ENCODE results near the gene FBXL2. TPM values are rescaled to one million over a fixed set of nuclear protein-coding genes. Genes with fewer than 3 reads are reported as not detected.

Gene FBXL2
- total RNA-seq, 1 donor from 2014 or later = 23.3 TPM

GRCh38 chr3:33360136-33360825, 83.0 kb downstream of the FBXL2 start:
- Mint-ChIP-seq H3K27me3 (ENCODE audit: low read depth, unreplicated experiment) (no peaks in the 10 kb centered on the region), H3K36me3 (ENCODE audit: low read depth, unreplicated experiment) (peaks cover 3% of the 10 kb centered on the region), H3K27ac (ENCODE audit: unreplicated experiment) (no peak overlapping the region), H3K4me1 (ENCODE audit: low read depth, unreplicated experiment) (peaks cover 19% of the 10 kb centered on the region), H3K4me3 (ENCODE audit: unreplicated experiment) (no peak overlapping the region), H3K9me3 (ENCODE audit: unreplicated experiment) (no peaks in the 10 kb centered on the region)
- Histone ChIP-seq H3K4me2 (ENCODE audit: low read length) (peak overlapping the region; percentile 79), H3K27ac (ENCODE audit: low read depth, low read length) (peak overlapping the region; percentile 92), H3K4me1 (ENCODE audit: insufficient read depth, low read length) (peaks cover 19% of the 10 kb centered on the region), H3K9ac (ENCODE audit: low read length) (peak overlapping the region; percentile 69), H3K79me2 (ENCODE audit: insufficient read depth, low read length) (no peaks in the 10 kb centered on the region), H2AFZ (ENCODE audit: low read depth, low read length) (no peak overlapping the region), H3K4me3 (ENCODE audit: insufficient read depth, low read depth, low read length) (peak overlapping the region; percentile 18), H3K36me3 (ENCODE audit: insufficient read depth, low read length) (no peaks in the 10 kb centered on the region), H3K27me3 (ENCODE audit: insufficient read depth, low read length) (no peaks in the 10 kb centered on the region), H4K20me1 (ENCODE audit: insufficient read depth, low read length) (peaks cover 8% of the 10 kb centered on the region), H3K9me3 (ENCODE audit: insufficient read depth, low read depth, low read length) (no peaks in the 10 kb centered on the region)
- DNase-seq (ENCODE audit: low read depth) (peak; percentile 88), FAIRE-seq (peak; percentile 5)
- TF ChIP-seq EZH2 (IDR thresholded peaks at IDR 0.05; ENCODE audit: insufficient read depth, low read length) = no peak
- no peak for TF ChIP-seq CTCF (IDR thresholded peaks at IDR 0.05; ENCODE audit: insufficient read depth, low read depth, low read length)

DNA sequence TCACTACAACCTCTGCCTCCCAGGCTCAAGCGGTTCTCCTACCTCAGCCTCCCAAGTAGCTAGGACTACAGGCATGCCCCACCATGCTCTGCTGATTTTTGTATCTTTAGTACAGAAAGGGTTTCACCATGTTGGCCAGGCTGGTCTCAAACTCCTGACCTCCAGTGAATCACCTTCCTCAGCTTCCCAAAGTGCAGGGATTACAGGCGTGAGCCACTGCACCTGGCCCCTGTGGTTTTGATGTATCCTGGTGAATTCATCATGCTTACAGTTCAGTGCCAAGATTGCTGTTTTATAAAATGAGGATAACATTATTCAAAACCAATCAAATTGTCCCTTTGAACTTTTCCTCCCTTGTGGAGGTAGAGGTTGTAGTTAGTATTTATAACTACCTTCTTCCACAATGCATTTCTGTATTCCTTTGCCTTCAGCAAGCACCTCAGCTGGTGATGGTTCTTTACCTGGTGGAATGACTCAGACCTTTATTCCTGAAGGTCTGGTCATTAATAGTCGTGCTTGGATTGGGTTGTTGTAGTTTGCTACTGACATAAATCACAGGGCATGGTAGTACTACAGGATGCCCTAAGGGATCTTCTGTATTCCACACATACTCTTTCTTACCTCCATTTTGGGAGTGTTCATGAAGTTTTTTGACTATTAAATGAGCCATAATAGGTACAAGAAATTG, 86.0 kb downstream of the FBXL2 start:
- Histone ChIP-seq H2AFZ (ENCODE audit: low read depth, low read length) (no peak overlapping the region), H3K9me3 (ENCODE audit: insufficient read depth, low read depth, low read length) (no peaks in the 10 kb centered on the region), H3K9ac (ENCODE audit: low read length) (no peak overlapping the region), H3K27ac (ENCODE audit: low read depth, low read length) (no peak overlapping the region), H4K20me1 (ENCODE audit: insufficient read depth, low read length) (peaks cover 5% of the 10 kb centered on the region), H3K27me3 (ENCODE audit: insufficient read depth, low read length) (no peaks in the 10 kb centered on the region), H3K79me2 (ENCODE audit: insufficient read depth, low read length) (no peaks in the 10 kb centered on the region), H3K4me3 (ENCODE audit: insufficient read depth, low read depth, low read length) (no peak overlapping the region), H3K4me2 (ENCODE audit: low read length) (no peak overlapping the region), H3K36me3 (ENCODE audit: insufficient read depth, low read length) (no peaks in the 10 kb centered on the region), H3K4me1 (ENCODE audit: insufficient read depth, low read length) (peaks cover 15% of the 10 kb centered on the region)
- no peak overlapping the region for H3K27ac Mint-ChIP-seq (ENCODE audit: unreplicated experiment)
- no peak for FAIRE-seq
- DNase-seq (ENCODE audit: low read depth) = peak; percentile 25
- no peak for TF ChIP-seq CTCF (IDR thresholded peaks at IDR 0.05; ENCODE audit: insufficient read depth, low read depth, low read length)
- no peak for TF ChIP-seq EZH2 (IDR thresholded peaks at IDR 0.05; ENCODE audit: insufficient read depth, low read length)
- no peaks in the 10 kb centered on the region for H3K27me3 Mint-ChIP-seq (ENCODE audit: low read depth, unreplicated experiment)
- H3K4me1 Mint-ChIP-seq (ENCODE audit: low read depth, unreplicated experiment) = peaks cover 17% of the 10 kb centered on the region
- H3K36me3 Mint-ChIP-seq (ENCODE audit: low read depth, unreplicated experiment) = peaks cover 2% of the 10 kb centered on the region
- H3K9me3 Mint-ChIP-seq (ENCODE audit: unreplicated experiment) = no peaks in the 10 kb centered on the region
- H3K4me3 Mint-ChIP-seq (ENCODE audit: unreplicated experiment) = no peak overlapping the region

- H3K27me3 Mint-ChIP-seq (ENCODE audit: low read depth, unreplicated experiment) = no peaks in the 10 kb centered on the region
- H3K27ac Mint-ChIP-seq (ENCODE audit: unreplicated experiment) = peak overlapping the region; percentile 66
- DNase-seq (ENCODE audit: low read depth) (no peak), FAIRE-seq (no peak)
- Histone ChIP-seq H3K9me3 (ENCODE audit: insufficient read depth, low read depth, low read length) (no peaks in the 10 kb centered on the region), H3K27ac (ENCODE audit: low read depth, low read length) (no peak overlapping the region), H3K4me3 (ENCODE audit: insufficient read depth, low read depth, low read length) (no peak overlapping the region), H3K4me2 (ENCODE audit: low read length) (peak overlapping the region; percentile 15), H4K20me1 (ENCODE audit: insufficient read depth, low read length) (peaks cover 5% of the 10 kb centered on the region), H3K79me2 (ENCODE audit: insufficient read depth, low read length) (no peaks in the 10 kb centered on the region), H3K9ac (ENCODE audit: low read length) (no peak overlapping the region), H3K36me3 (ENCODE audit: insufficient read depth, low read length) (no peaks in the 10 kb centered on the region), H3K4me1 (ENCODE audit: insufficient read depth, low read length) (peaks cover 15% of the 10 kb centered on the region), H3K27me3 (ENCODE audit: insufficient read depth, low read length) (no peaks in the 10 kb centered on the region), H2AFZ (ENCODE audit: low read depth, low read length) (no peak overlapping the region)
- peaks cover 2% of the 10 kb centered on the region for H3K36me3 Mint-ChIP-seq (ENCODE audit: low read depth, unreplicated experiment)
- H3K9me3 Mint-ChIP-seq (ENCODE audit: unreplicated experiment) = no peaks in the 10 kb centered on the region
- peaks cover 17% of the 10 kb centered on the region for H3K4me1 Mint-ChIP-seq (ENCODE audit: low read depth, unreplicated experiment)
- H3K4me3 Mint-ChIP-seq (ENCODE audit: unreplicated experiment) = no peak overlapping the region
- TF ChIP-seq CTCF (IDR thresholded peaks at IDR 0.05; ENCODE audit: insufficient read depth, low read depth, low read length) (no peak), EZH2 (IDR thresholded peaks at IDR 0.05; ENCODE audit: insufficient read depth, low read length) (no peak)
Measured at GRCh38 chr3:33364060-33364459, 86.8 kb downstream of the FBXL2 start.

Data from astrocyte (in vitro differentiated cells and primary cell).